IMR-90 (cell line): ENCODE data around the gene KCNQ1.

Experiments used
- BHLHE40 ChIP-seq: fragments of 150-350 bp; IDR thresholded peaks from 2 replicates; pipeline ENCODE4 v1.6.1; 2016; ENCODE audit warnings: mild to moderate bottlenecking, low read depth, low read length
- CTCF ChIP-seq: conservative IDR thresholded peaks from 2 replicates; pipeline ENCODE4 v1.5.1; 2012; ENCODE audit warnings: mild to moderate bottlenecking, low read depth, low read length, improper control_type of control experiment
- POLR2A ChIP-seq: IDR thresholded peaks from 2 replicates; pipeline ENCODE4 v1.6.1; 2012; ENCODE audit warnings: mild to moderate bottlenecking, low read depth, low read length
- RAD21 ChIP-seq: IDR thresholded peaks from 2 replicates; pipeline ENCODE4 v1.6.1; 2012; ENCODE audit warnings: low read length, improper control_type of control experiment
- SMC3 ChIP-seq: fragments of 150-350 bp; IDR thresholded peaks from 2 replicates; pipeline ENCODE4 v1.6.1; 2016; ENCODE audit warnings: low read depth, mild to moderate bottlenecking, antibody characterized with exemption, low read length, moderate library complexity
- TF ChIP-seq, protein P1 (sequence below): fragments of 150-350 bp; IDR thresholded peaks from 2 replicates; pipeline ENCODE4 v1.6.1; 2017; ENCODE audit warnings: mild to moderate bottlenecking, antibody characterized with exemption, low read length, low read depth

- TF ChIP-seq, protein P1, sequence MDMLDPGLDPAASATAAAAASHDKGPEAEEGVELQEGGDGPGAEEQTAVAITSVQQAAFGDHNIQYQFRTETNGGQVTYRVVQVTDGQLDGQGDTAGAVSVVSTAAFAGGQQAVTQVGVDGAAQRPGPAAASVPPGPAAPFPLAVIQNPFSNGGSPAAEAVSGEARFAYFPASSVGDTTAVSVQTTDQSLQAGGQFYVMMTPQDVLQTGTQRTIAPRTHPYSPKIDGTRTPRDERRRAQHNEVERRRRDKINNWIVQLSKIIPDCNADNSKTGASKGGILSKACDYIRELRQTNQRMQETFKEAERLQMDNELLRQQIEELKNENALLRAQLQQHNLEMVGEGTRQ: no peak
- TF ChIP-seq CTCF (no peak), SMC3 (no peak), BHLHE40 (no peak), POLR2A (no peak), RAD21 (no peak)
These were observed 335.4 kb downstream of the KCNQ1 start for GRCh38 chr11:2779981-2780849.
